RWPE2 (cell line): ENCODE results near the gene PLCB4.

Experiments
- ATAC-seq: fragments of 200-7000 bp; cut with Tn5 transposase; 3 replicates; pipeline ENCODE4 v1.9.1; 2021; ENCODE audit warnings: low read depth
- DNase-seq: peaks from one replicate; pipeline ENCODE4 v3.0.0-alpha.2; 2020; ENCODE audit warnings: low spot score
- H3K27ac ChIP-seq: fragments of 450-650 bp; 2 replicates; pipeline ENCODE4 v1.5.1; 2017; ENCODE audit warnings: mild to moderate bottlenecking; ENCODE audit not compliant: poor library complexity, severe bottlenecking
- H3K27me3 ChIP-seq: fragments of 250-450 bp; sonication (Bioruptor Pico); 2 replicates; pipeline ENCODE4 v1.5.1; 2021; ENCODE audit warnings: mild to moderate bottlenecking, moderate library complexity; ENCODE audit not compliant: insufficient read depth, poor library complexity, severe bottlenecking
- H3K36me3 ChIP-seq: fragments of 250-450 bp; sonication (Bioruptor Pico); 2 replicates; pipeline ENCODE4 v1.5.1; 2020; ENCODE audit warnings: low read depth, mild to moderate bottlenecking, moderate library complexity
- H3K4me1 ChIP-seq: fragments of 250-450 bp; sonication (Bioruptor Pico); 2 replicates; pipeline ENCODE4 v1.5.1; 2021; ENCODE audit warnings: mild to moderate bottlenecking, moderate library complexity; ENCODE audit not compliant: insufficient read depth, poor library complexity, severe bottlenecking
- H3K4me3 ChIP-seq: fragments of 250-450 bp; sonication (Bioruptor Pico); 2 replicates; pipeline ENCODE4 v1.5.1; 2021; ENCODE audit warnings: mild to moderate bottlenecking, moderate library complexity; ENCODE audit not compliant: severe bottlenecking
- H3K9me3 ChIP-seq: fragments of 250-450 bp; sonication (Bioruptor Pico); 2 replicates; pipeline ENCODE4 v1.5.1; 2021; ENCODE audit warnings: mild to moderate bottlenecking, moderate library complexity; ENCODE audit not compliant: severe bottlenecking
- CTCF ChIP-seq: fragments of 450-650 bp; IDR thresholded peaks from one replicate; pipeline ENCODE4 v1.5.1; 2017; ENCODE audit warnings: mild to moderate bottlenecking, moderate library complexity; ENCODE audit not compliant: poor library complexity, severe bottlenecking

Gene PLCB4

DNA sequence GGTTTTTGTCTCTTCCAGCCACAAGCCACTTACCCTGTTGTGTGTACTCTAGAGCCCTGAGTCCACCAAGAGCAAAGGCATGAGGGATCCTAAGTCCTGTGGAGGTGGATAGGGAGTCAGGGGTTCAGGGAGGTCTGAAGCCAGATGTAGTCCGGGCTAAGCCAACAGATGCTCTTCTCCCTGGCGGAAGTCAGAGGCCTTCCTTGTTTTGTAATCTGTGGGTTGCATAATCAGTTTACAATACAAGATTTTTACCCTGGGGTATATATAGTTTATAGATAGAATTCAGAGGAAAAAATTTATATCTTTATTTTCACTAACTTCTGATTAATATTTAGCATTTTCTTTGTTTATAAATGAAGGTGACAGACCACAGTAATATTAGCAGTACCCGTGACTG lies 454.7 kb downstream of the PLCB4 start:
- Histone ChIP-seq H3K36me3 (no peaks in the 10 kb centered on the region), H3K9me3 (no peaks in the 10 kb centered on the region), H3K27me3 (peaks cover 5% of the 10 kb centered on the region), H3K27ac (no peak overlapping the region), H3K4me1 (no peaks in the 10 kb centered on the region), H3K4me3 (no peak overlapping the region)
- DNase-seq: no peak
- ATAC-seq: no peak
- no peak for TF ChIP-seq CTCF
